ENCODE data around the gene ACOX3.

ACOX3 gene

GRCh38 chr4:8329560-8329858 is 111.0 kb downstream of the ACOX3 start:
- TF ChIP-seq CTCF (IDR thresholded peaks at IDR 0.05; ENCODE audit: low read depth, low read length): no peak
- H3K4me3 ChIP-seq (ENCODE audit: low read depth, low read length): no peak overlapping the region

- H3K4me3 ChIP-seq (ENCODE audit: low read depth, low read length): no peak overlapping the region
- TF ChIP-seq CTCF (IDR thresholded peaks at IDR 0.05; ENCODE audit: low read depth, low read length): no peak
Measured at GRCh38 chr4:8328866-8329559, 111.5 kb downstream of the ACOX3 start.

GRCh38 chr4:8328456-8328855 is 112.1 kb downstream of the ACOX3 start:
- no peak for TF ChIP-seq CTCF (IDR thresholded peaks at IDR 0.05; ENCODE audit: low read depth, low read length)

GRCh38 chr4:8326206-8326605 is 114.3 kb downstream of the ACOX3 start:
- TF ChIP-seq CTCF (IDR thresholded peaks at IDR 0.05; ENCODE audit: low read depth, low read length): no peak
- H3K4me3 ChIP-seq (ENCODE audit: low read depth, low read length): no peak overlapping the region

More at GRCh38 chr4:8328456-8328855, 112.1 kb downstream of the ACOX3 start:
- H3K4me3 ChIP-seq (ENCODE audit: low read depth, low read length): no peak overlapping the region

- TF ChIP-seq CTCF (IDR thresholded peaks at IDR 0.05; ENCODE audit: low read depth, low read length): no peak
Measured at GRCh38 chr4:8325291-8325973, 115.1 kb downstream of the ACOX3 start.

GRCh38 chr4:8324640-8325239 is 115.8 kb downstream of the ACOX3 start:
- H3K4me3 ChIP-seq (ENCODE audit: low read depth, low read length): no peak overlapping the region
- no peak for TF ChIP-seq CTCF (IDR thresholded peaks at IDR 0.05; ENCODE audit: low read depth, low read length)

More at GRCh38 chr4:8325291-8325973, 115.1 kb downstream of the ACOX3 start:
- H3K4me3 ChIP-seq (ENCODE audit: low read depth, low read length): no peak overlapping the region

GRCh38 chr4:8323947-8324555 is 116.5 kb downstream of the ACOX3 start:
- no peak overlapping the region for H3K4me3 ChIP-seq (ENCODE audit: low read depth, low read length)
- no peak for TF ChIP-seq CTCF (IDR thresholded peaks at IDR 0.05; ENCODE audit: low read depth, low read length)
